Measurements from ENCODE around the gene TRIP10. TPM values are rescaled to one million over a fixed set of nuclear protein-coding genes. Genes with fewer than 3 reads are reported as not detected.
A peak's percentile ranks its signal among the peaks of the same experiment; 100 is the strongest.
"Not testable (repeated sequence)": the region's sequence is repeated elsewhere in the genome, so short reads cannot be mapped to it uniquely, and the experiment has no call there.

Gene TRIP10
- total and polyA plus RNA-seq, 4 donors = 60.8 to 97.3 (median 79.8) TPM

DNA sequence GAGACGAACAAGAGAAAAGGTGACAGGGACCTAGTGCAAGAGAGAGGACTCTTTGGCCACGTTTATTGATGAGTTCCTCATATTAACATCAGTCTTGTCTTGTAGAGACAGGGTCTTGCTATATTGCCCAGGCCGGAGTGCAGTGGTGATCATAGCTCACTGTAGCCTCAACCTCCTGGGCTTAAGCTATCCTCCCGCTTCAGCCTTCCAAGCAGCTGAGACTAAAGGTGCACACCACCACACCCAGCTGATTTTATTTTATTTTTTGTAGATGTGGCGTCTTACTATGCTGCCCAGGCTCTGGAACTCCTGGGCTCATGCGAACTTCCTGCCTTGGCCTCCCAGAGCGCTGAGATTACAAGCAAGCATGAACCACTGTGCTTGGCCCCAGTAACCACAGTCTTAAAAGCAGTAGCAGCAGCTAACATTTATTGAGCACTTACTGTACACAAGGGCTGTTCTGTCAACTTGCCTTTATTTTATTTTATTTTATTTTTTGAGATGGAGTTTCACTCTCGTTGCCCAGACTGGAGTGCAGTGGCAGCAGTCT lies 28.8 kb downstream of the TRIP10 start:
- H3K4me3 ChIP-seq = no peak overlapping the region
- peaks cover 0 to 17% (median 0%) of the 10 kb centered on the region in 5 donors for H3K4me1 ChIP-seq (ENCODE audit: control insufficient read depth in 5 of 5, insufficient read depth in 5 of 5, low read length in 5 of 5)
- H3K27me3 ChIP-seq (ENCODE audit: control insufficient read depth in 3 of 3, insufficient read depth in 3 of 3, low read length in 2 of 3) = peaks cover 0 to 3% (median 0%) of the 10 kb centered on the region in 3 donors
- WGBS, 2 donors = 58 to 68% methylated on average over 8 of the region's 8 CpGs
- no peaks in the 10 kb centered on the region for H3K9me3 ChIP-seq (ENCODE audit: control insufficient read depth in 4 of 4, insufficient read depth in 3 of 4, low read length in 3 of 4)
- no peak for DNase-seq
- TF ChIP-seq, protein P1, sequence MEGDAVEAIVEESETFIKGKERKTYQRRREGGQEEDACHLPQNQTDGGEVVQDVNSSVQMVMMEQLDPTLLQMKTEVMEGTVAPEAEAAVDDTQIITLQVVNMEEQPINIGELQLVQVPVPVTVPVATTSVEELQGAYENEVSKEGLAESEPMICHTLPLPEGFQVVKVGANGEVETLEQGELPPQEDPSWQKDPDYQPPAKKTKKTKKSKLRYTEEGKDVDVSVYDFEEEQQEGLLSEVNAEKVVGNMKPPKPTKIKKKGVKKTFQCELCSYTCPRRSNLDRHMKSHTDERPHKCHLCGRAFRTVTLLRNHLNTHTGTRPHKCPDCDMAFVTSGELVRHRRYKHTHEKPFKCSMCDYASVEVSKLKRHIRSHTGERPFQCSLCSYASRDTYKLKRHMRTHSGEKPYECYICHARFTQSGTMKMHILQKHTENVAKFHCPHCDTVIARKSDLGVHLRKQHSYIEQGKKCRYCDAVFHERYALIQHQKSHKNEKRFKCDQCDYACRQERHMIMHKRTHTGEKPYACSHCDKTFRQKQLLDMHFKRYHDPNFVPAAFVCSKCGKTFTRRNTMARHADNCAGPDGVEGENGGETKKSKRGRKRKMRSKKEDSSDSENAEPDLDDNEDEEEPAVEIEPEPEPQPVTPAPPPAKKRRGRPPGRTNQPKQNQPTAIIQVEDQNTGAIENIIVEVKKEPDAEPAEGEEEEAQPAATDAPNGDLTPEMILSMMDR (IDR thresholded peaks at IDR 0.05; ENCODE audit: control extremely low read depth, extremely low read depth) = no peak
- H3K36me3 ChIP-seq (ENCODE audit: control insufficient read depth in 4 of 4, insufficient read depth in 4 of 4, low read length in 4 of 4) = no peaks in the 10 kb centered on the region
- H3K27ac ChIP-seq (ENCODE audit: low read depth in 1 of 2, low read length in 1 of 2) = no peak overlapping the region
- no peak for ATAC-seq (ENCODE audit: insufficient read depth, low FRiP score)
- no peak overlapping the region for H3K9ac ChIP-seq (ENCODE audit: insufficient read depth in 1 of 2, low read length in 2 of 2)

DNA sequence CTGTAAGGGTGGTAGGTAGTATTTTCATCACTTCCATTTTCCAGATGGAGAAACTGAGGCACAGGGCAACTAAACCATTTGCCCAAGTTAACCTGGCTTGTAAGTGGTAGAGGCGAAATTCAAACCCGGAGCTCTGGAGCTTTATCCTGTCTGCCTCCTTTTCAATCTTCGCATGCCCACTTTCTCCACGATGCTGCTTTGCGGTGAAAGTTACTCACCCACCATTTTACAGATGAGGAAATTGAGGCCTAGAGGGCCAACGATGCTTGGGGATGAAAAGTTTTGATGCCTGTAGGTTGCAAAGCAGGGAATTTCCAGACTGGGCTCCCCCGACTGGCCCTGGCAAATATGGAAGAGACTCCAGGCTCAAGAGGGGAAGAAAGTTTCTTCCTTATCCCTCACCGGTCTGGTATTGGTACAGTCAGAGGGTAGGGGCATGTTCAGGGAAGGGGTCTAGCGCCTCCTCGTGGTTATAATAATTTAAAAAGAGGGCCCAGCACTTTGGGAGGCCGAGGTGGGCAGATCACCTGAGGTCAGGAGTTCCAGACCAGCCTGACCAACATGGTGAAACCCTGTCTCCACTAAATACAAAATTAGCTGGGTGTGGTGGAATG lies 29.6 kb downstream of the TRIP10 start:
- peaks cover 0 to 19% (median 0%) of the 10 kb centered on the region in 5 donors for H3K4me1 ChIP-seq (ENCODE audit: control insufficient read depth in 5 of 5, insufficient read depth in 5 of 5, low read length in 5 of 5)
- H3K27ac ChIP-seq (ENCODE audit: low read depth in 1 of 2, low read length in 1 of 2) = no peak overlapping the region
- TF ChIP-seq, protein P1 (IDR thresholded peaks at IDR 0.05; ENCODE audit: control extremely low read depth, extremely low read depth) = no peak
- H3K27me3 ChIP-seq (ENCODE audit: control insufficient read depth in 3 of 3, insufficient read depth in 3 of 3, low read length in 2 of 3) = peaks cover 0 to 3% (median 0%) of the 10 kb centered on the region in 3 donors
- ATAC-seq (ENCODE audit: insufficient read depth, low FRiP score) = no peak
- H3K4me3 ChIP-seq = no peak overlapping the region
- no peaks in the 10 kb centered on the region for H3K36me3 ChIP-seq (ENCODE audit: control insufficient read depth in 4 of 4, insufficient read depth in 4 of 4, low read length in 4 of 4)
- H3K9me3 ChIP-seq (ENCODE audit: control insufficient read depth in 4 of 4, insufficient read depth in 3 of 4, low read length in 3 of 4) = no peaks in the 10 kb centered on the region
- WGBS, 2 donors = 62 to 69% methylated on average over 11 of the region's 11 CpGs
- no peak overlapping the region for H3K9ac ChIP-seq (ENCODE audit: insufficient read depth in 1 of 2, low read length in 2 of 2)
- DNase-seq = no peak

DNA sequence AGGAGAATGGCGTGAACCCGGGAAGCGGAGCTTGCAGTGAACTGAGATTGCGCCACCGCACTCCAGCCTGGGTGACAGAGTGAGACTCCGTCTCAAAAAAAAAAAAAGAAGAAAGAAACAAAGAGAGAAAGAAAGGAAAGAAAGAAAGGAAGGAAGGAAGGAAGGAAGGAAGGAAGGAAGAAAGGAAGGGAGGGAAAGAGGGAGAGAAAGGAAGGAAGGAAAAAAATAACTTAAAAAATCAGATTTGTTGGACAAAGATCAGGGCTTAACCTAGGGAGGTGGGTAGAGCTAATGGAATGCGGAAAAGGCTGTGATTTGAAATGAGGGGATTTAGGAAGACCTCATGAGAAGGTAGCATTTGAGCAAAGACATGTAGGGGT lies 32.2 kb downstream of the TRIP10 start:
- WGBS, 2 donors = 58 to 82% methylated on average over 7 of the region's 7 CpGs
- not testable (repeated sequence) for H3K27ac ChIP-seq (ENCODE audit: low read depth in 1 of 2, low read length in 1 of 2); H3K36me3 ChIP-seq (ENCODE audit: control insufficient read depth in 4 of 4, insufficient read depth in 4 of 4, low read length in 4 of 4); ATAC-seq (ENCODE audit: insufficient read depth, low FRiP score); DNase-seq; H3K9me3 ChIP-seq (ENCODE audit: control insufficient read depth in 4 of 4, insufficient read depth in 3 of 4, low read length in 3 of 4); H3K9ac ChIP-seq (ENCODE audit: insufficient read depth in 1 of 2, low read length in 2 of 2); H3K27me3 ChIP-seq (ENCODE audit: control insufficient read depth in 3 of 3, insufficient read depth in 3 of 3, low read length in 2 of 3); H3K4me3 ChIP-seq
- H3K4me1 ChIP-seq (ENCODE audit: control insufficient read depth in 5 of 5, insufficient read depth in 5 of 5, low read length in 5 of 5) = peaks cover 0 to 14% (median 0%) of the 10 kb centered on the region in 5 donors

DNA sequence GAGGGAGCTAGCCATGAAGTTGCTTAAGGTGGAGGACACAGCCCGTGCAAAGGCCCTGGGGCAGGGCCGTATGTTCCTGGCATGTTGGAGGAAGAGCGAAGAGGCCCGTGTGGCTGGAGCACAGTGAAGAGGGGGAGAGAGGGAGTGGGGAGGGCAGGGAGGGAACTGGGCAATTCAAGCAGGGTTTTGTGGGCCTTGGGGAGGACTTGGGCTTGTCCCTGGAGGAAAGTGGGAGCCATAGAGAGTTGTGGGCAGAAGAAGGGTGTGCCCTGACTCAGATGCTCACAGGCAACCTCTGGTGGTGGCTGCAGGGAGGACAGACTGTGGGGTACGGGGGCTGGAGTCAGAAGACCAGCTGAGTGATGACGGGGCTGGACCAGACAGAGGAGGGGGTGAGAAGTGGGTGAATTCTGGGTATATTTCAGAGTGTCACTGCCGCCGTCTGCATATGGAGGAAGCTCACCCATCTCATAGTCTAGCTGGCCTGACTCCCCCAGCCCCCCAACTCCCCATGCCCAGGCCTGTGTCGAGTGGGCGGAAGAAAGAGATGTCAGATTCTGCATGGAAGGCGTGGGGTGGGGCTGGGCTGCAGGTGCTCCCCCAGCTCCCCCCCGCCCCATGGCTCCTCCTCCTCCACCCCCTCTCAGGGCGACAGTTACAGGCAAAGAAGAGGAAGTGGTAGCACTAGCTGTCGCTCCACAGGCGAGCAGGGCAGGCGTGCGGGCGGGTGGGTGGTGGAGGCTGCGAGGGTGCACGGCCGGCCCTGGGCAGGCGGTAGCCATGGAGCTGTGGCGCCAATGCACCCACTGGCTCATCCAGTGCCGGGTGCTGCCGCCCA lies 32.8 kb downstream of the TRIP10 start, which contains the start of gene VAV1:
VAV1 (plus strand) TSS at position 681 of the 838 bp plus-strand sequence; CDS start at position 781, 100 bp downstream.
- H3K27me3 ChIP-seq (ENCODE audit: control insufficient read depth in 3 of 3, insufficient read depth in 3 of 3, low read length in 2 of 3) = no peaks in the 10 kb centered on the region
- H3K9me3 ChIP-seq (ENCODE audit: control insufficient read depth in 4 of 4, insufficient read depth in 3 of 4, low read length in 3 of 4) = no peaks in the 10 kb centered on the region
- H3K9ac ChIP-seq (ENCODE audit: insufficient read depth in 1 of 2, low read length in 2 of 2) = no peak within 1 kb of the TSS
- DNase-seq (peak in 1 of 3 donors; percentile 19), ATAC-seq (ENCODE audit: insufficient read depth, low FRiP score) (peak; percentile 41)
- TF ChIP-seq, protein P1 (IDR thresholded peaks at IDR 0.05; ENCODE audit: control extremely low read depth, extremely low read depth) = no peak
- no peaks in the 10 kb centered on the region for H3K36me3 ChIP-seq (ENCODE audit: control insufficient read depth in 4 of 4, insufficient read depth in 4 of 4, low read length in 4 of 4)
- peak within 1 kb of the TSS in 1 of 2 donors; percentile 81 for H3K27ac ChIP-seq (ENCODE audit: low read depth in 1 of 2, low read length in 1 of 2)
- peaks cover 0 to 8% (median 0%) of the 10 kb centered on the region in 5 donors for H3K4me1 ChIP-seq (ENCODE audit: control insufficient read depth in 5 of 5, insufficient read depth in 5 of 5, low read length in 5 of 5)
- 27 to 46% methylated on average over 18 to 25 of the region's 25 CpGs for WGBS, 2 donors
- peak within 1 kb of the TSS; percentile 56 for H3K4me3 ChIP-seq

Measured in lung (tissue), 12 donors.